GM12878 (cell line): ENCODE results near the gene SSBP3. TPM values are rescaled to one million over a fixed set of nuclear protein-coding genes. Genes with fewer than 3 reads are reported as not detected.

Source experiments
- ATAC-seq: fragments of 200-7000 bp; cut with Tn5 transposase; 3 replicates; pipeline ENCODE4 v1.9.1; 2020; ENCODE audit warnings: mild to moderate bottlenecking, moderate library complexity
- BruUV-seq: library from RNA; stranded (reverse); fragments of 400-500 nt; replicated peaks from 2 replicates; lab custom pipeline; 2021; lab: Mats Ljungman, UMichigan
- CTCF ChIA-PET: fragments of 300-600 bp; sonication (Branson Sonifier 250); formaldehyde crosslinking; extraction: SDS; loops from one replicate; lab custom pipeline; 2021; ENCODE audit warnings: inconsistent platforms; lab: Yijun Ruan, JAX
- POLR2A ChIA-PET: fragments of 350-600 bp; formaldehyde crosslinking; extraction: SDS; loops from one replicate; lab custom pipeline; 2021; ENCODE audit warnings: inconsistent platforms; lab: Charles Lee
- RAD21 ChIA-PET: fragments of 300-600 bp; sonication (Branson Sonifier 250); formaldehyde crosslinking; loops from one replicate; lab custom pipeline; 2023; ENCODE audit warnings: antibody characterized with exemption; ENCODE audit not compliant: unreplicated experiment; lab: Charles Lee
- SMC1A ChIA-PET: fragments of 300-600 bp; sonication (Branson Sonifier 250); formaldehyde crosslinking; loops from one replicate; lab custom pipeline; 2023; ENCODE audit not compliant: unreplicated experiment, uncharacterized antibody; lab: Charles Lee
- DNase-seq: peaks from one replicate; pipeline ENCODE4 v3.0.0-alpha.2; 2011; ENCODE audit warnings: low read depth, low spot score
- FAIRE-seq: peaks from 3 replicates; lab custom pipeline; 2011; peaks lifted over from hg19 to GRCh38; lab: Jason Lieb, UNC
- H2AFZ ChIP-seq: 2 replicates; pipeline ENCODE4 v1.6.0; 2011; ENCODE audit warnings: low read depth, low read length, control low read depth; ENCODE audit not compliant: control insufficient read depth
- H3K27ac ChIP-seq: 2 replicates; pipeline ENCODE4 v1.5.1; 2011; ENCODE audit warnings: control low read depth; ENCODE audit not compliant: control insufficient read depth, insufficient read depth
- H3K27me3 ChIP-seq, 2 experiments: replicated peaks in 1 of 2; 2 replicates each; pipeline versions ENCODE4 v1.6.0 to v1.6.1; 2011; ENCODE audit warnings: low read length in 1 of 2; ENCODE audit not compliant: control insufficient read depth in 2 of 2, insufficient read depth in 2 of 2
- H3K36me3 ChIP-seq, 2 experiments: 2 replicates each; pipeline ENCODE4 v1.5.1; 2011; ENCODE audit warnings: low read length in 1 of 2; ENCODE audit not compliant: control insufficient read depth in 2 of 2, insufficient read depth in 2 of 2
- H3K4me1 ChIP-seq: 2 replicates; pipeline ENCODE4 v1.6.1; 2011; ENCODE audit warnings: mild to moderate bottlenecking, low read length, moderate library complexity, mixed read lengths; ENCODE audit not compliant: control insufficient read depth, insufficient read depth
- H3K4me2 ChIP-seq: 2 replicates; pipeline ENCODE4 v1.6.0; 2011; ENCODE audit warnings: control low read depth; ENCODE audit not compliant: control insufficient read depth, insufficient read depth
- H3K4me3 ChIP-seq: fragments of 200-600 bp; sonication (generic); 2 replicates; pipeline ENCODE4 v1.5.1; 2016
- H3K79me2 ChIP-seq: 2 replicates; pipeline ENCODE4 v1.6.0; 2011; ENCODE audit warnings: low read length; ENCODE audit not compliant: control insufficient read depth, insufficient read depth
- H3K9ac ChIP-seq: 2 replicates; pipeline ENCODE4 v1.8.0; 2011; ENCODE audit warnings: low read length, control low read depth, mixed read lengths; ENCODE audit not compliant: control insufficient read depth, insufficient read depth
- H3K9me3 ChIP-seq: replicated peaks from 3 replicates; pipeline ENCODE4 v1.5.1; 2011; ENCODE audit warnings: mild to moderate bottlenecking, low read length; ENCODE audit not compliant: control insufficient read depth, insufficient read depth
- H4K20me1 ChIP-seq: 2 replicates; pipeline ENCODE4 v1.6.0; 2011; ENCODE audit not compliant: control insufficient read depth, insufficient read depth
- ETV6 ChIP-seq, 2 experiments: fragments of 450-650 bp in 1 of 2; IDR thresholded peaks in 1 of 2; conservative IDR thresholded peaks in 1 of 2; 2 replicates each; pipeline ENCODE4 v1.6.1; 2014; ENCODE audit warnings: antibody characterized with exemption in 1 of 2, borderline replicate concordance in 1 of 2, low read depth in 1 of 2, mild to moderate bottlenecking in 1 of 2, moderate library complexity in 1 of 2
- PAX8 ChIP-seq: fragments of 450-650 bp; IDR thresholded peaks from 2 replicates; pipeline ENCODE4 v1.6.1; 2017; ENCODE audit warnings: mild to moderate bottlenecking, moderate library complexity
- PKNOX1 ChIP-seq: fragments of 450-650 bp; IDR thresholded peaks from 2 replicates; pipeline ENCODE4 v1.6.1; 2016; ENCODE audit warnings: mild to moderate bottlenecking
- WGBS: methylation state at CpG from one replicate; pipeline ENCODE4 v1.1.6; 2016; ENCODE audit warnings: low lambda C conversion rate; ENCODE audit not compliant: insufficient replicate concordance, insufficient coverage; ENCODE audit errors: missing lambda C conversion rate; 5-methylcytosine and 5-hydroxymethylcytosine counted together
- in situ Hi-C: fragments of 300-500 bp; cut with MboI; formaldehyde crosslinking; loops from 9 replicates; pipeline ENCODE4 v1.14.3; 2018; ENCODE audit warnings: mixed read lengths
- intact Hi-C: fragments of 100-400 bp; cut with micrococcal nuclease; formaldehyde crosslinking; loops from one replicate; pipeline ENCODE4 v1.14.2; 2022; ENCODE audit not compliant: unreplicated experiment
- polyA plus RNA-seq, 11 experiments: library from polyadenylated mRNA; depleted of rRNA in 4 of 11; unstranded in 6 of 11; stranded (reverse) in 5 of 11; fragments of >200 nt; fragmentation: Nextera tagmentation in 4 of 11; fragmentation: Illumina TruSeq in 1 of 11; extraction: Ambion mirVana in 4 of 11; extraction: Trizol in 1 of 11; gene quantifications; 1 replicate in 1 of 11; 2 replicates in 10 of 11; pipeline versions ENCODE4 v1.2.1 to v1.2.3, GENCODE V29; 2011 to 2016; ENCODE audit warnings: inconsistent platforms in 2 of 11, missing spikeins in 2 of 11, low read depth in 1 of 11
- total RNA-seq, 4 experiments: library from RNA; depleted of rRNA in 3 of 4; stranded (reverse); fragments of >200 nt in 3 of 4; fragmentation: Illumina TruSeq in 1 of 4; extraction: Trizol in 1 of 4; gene quantifications; 2 replicates each; pipeline versions ENCODE4 v1.2.1 to v1.2.3, GENCODE V29; 2013 to 2021
- TF ChIP-seq, protein P1 (sequence below): IDR thresholded peaks from 2 replicates; pipeline ENCODE4 v1.6.1; 2011; ENCODE audit warnings: mild to moderate bottlenecking, low read depth, low read length, moderate library complexity; ENCODE audit not compliant: insufficient replicate concordance

SSBP3 gene
- total and polyA plus RNA-seq, 10 of the 15 experiments (the other 5 are each of a cell fraction or from before 2014, with no cell fraction given), result 4.1 to 51.7 (median 17.1) TPM

- H3K27ac ChIP-seq, result no peak overlapping the region
- H3K4me2 ChIP-seq, result no peak overlapping the region
- H3K9ac ChIP-seq, result no peak overlapping the region
Measured at GRCh38 chr1:54327386-54328065, 78.7 kb downstream of the SSBP3 start.

More at GRCh38 chr1:54327386-54328065, 78.7 kb downstream of the SSBP3 start:
- 21% methylated on average over 14 of the region's 14 CpGs for WGBS
- Histone ChIP-seq H3K36me3 (peaks cover 5 to 6% of the 10 kb centered on the region in 2 experiments; a peak in 3 of 4 replicates), H2AFZ (no peak overlapping the region), H4K20me1 (no peaks in the 10 kb centered on the region), H3K79me2 (peaks cover 3% of the 10 kb centered on the region), H3K9me3 (no peaks in the 10 kb centered on the region), H3K27me3 (no peaks in the 10 kb centered on the region), H3K4me3 (no peak overlapping the region), H3K4me1 (peaks cover 14% of the 10 kb centered on the region)
- ChIA-PET POLR2A (no interaction called here), CTCF (interaction anchor here (0.6 to 0.7 kb wide), 2 partner anchors 21 to 477 kb away, joined by 3 to 4 read pairs; no protein-coding TSS in a partner anchor), SMC1A (no interaction called here), RAD21 (no interaction called here)
- ATAC-seq (no peak), FAIRE-seq (no peak), DNase-seq (no peak)
- no peak for TF ChIP-seq PAX8
- peak; percentile 42; the same call in 1 of the 2 replicates for TF ChIP-seq PKNOX1
- TF ChIP-seq ETV6 (conservative IDR thresholded peaks at IDR 0.05 in 1 of 2, IDR thresholded peaks at IDR 0.05 in 1 of 2; ENCODE audit: borderline replicate concordance in 1 of 2, low read depth in 1 of 2), result peak in 1 of 2 experiments; percentile 70; a peak in 1 of 4 replicates
- TF ChIP-seq, protein P1, sequence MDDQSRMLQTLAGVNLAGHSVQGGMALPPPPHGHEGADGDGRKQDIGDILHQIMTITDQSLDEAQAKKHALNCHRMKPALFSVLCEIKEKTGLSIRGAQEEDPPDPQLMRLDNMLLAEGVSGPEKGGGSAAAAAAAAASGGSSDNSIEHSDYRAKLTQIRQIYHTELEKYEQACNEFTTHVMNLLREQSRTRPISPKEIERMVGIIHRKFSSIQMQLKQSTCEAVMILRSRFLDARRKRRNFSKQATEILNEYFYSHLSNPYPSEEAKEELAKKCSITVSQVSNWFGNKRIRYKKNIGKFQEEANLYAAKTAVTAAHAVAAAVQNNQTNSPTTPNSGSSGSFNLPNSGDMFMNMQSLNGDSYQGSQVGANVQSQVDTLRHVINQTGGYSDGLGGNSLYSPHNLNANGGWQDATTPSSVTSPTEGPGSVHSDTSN, result peak; percentile 59
- intact Hi-C loops, result no loop called here
- in situ Hi-C loops, result no loop called here
- BruUV-seq, result no TSS peak
